Neuronal stem cell (in vitro differentiated cells): ENCODE results near the gene HBM.

Experiments
- DNase-seq: peaks from one replicate; pipeline ENCODE4 v3.0.0-alpha.2; 2013; ENCODE audit warnings: low spot score
- H2AFZ ChIP-seq: one replicate; pipeline ENCODE4 v1.6.1; 2013; ENCODE audit warnings: mild to moderate bottlenecking, low read length, inconsistent platforms
- H2AK5ac ChIP-seq: 2 replicates; pipeline ENCODE4 v1.6.1; 2013; ENCODE audit warnings: low read depth, mild to moderate bottlenecking, inconsistent platforms, low read length, moderate library complexity, mixed read lengths
- H2BK120ac ChIP-seq: 2 replicates; pipeline ENCODE4 v1.6.1; 2013; ENCODE audit warnings: low read depth, mild to moderate bottlenecking, inconsistent platforms, low read length, moderate library complexity, mixed read lengths
- H2BK12ac ChIP-seq: one replicate; pipeline ENCODE4 v1.6.1; 2013; ENCODE audit warnings: low read length, inconsistent platforms
- H2BK15ac ChIP-seq: 2 replicates; pipeline ENCODE4 v1.6.1; 2013; ENCODE audit warnings: mild to moderate bottlenecking, low read length, inconsistent platforms, mixed read lengths
- H2BK5ac ChIP-seq: one replicate; pipeline ENCODE4 v1.6.1; 2013; ENCODE audit warnings: inconsistent platforms, mild to moderate bottlenecking, low read length, moderate library complexity
- H3K14ac ChIP-seq: one replicate; pipeline ENCODE4 v1.6.1; 2013; ENCODE audit warnings: low read length, inconsistent platforms
- H3K18ac ChIP-seq: 2 replicates; pipeline ENCODE4 v1.6.1; 2013; ENCODE audit warnings: low read length, inconsistent platforms
- H3K23ac ChIP-seq: 2 replicates; pipeline ENCODE4 v1.6.1; 2013; ENCODE audit warnings: low read depth, mild to moderate bottlenecking, mixed read lengths, low read length, inconsistent platforms; ENCODE audit not compliant: poor library complexity
- H3K27ac ChIP-seq: replicated peaks from 3 replicates; pipeline ENCODE4 v1.5.1; 2013; ENCODE audit warnings: low read length, inconsistent platforms
- H3K27me3 ChIP-seq, 3 experiments: 2 replicates each; pipeline ENCODE4 v1.6.1; 2013; ENCODE audit warnings: low read length in 3 of 3, mild to moderate bottlenecking in 2 of 3, inconsistent platforms in 1 of 3, low read depth in 1 of 3, mixed read lengths in 1 of 3, moderate library complexity in 1 of 3; ENCODE audit not compliant: control insufficient read depth in 3 of 3, insufficient read depth in 3 of 3
- H3K36me3 ChIP-seq, 2 donors: replicated peaks in 1 of 2; 2 replicates each; pipeline ENCODE4 v1.6.1; 2013; ENCODE audit warnings: low read length in 2 of 2; ENCODE audit not compliant: control insufficient read depth in 2 of 2, insufficient read depth in 2 of 2
- H3K4ac ChIP-seq: 2 replicates; pipeline ENCODE4 v1.6.1; 2013; ENCODE audit warnings: inconsistent platforms, mild to moderate bottlenecking, low read length, moderate library complexity
- H3K4me1 ChIP-seq, 2 donors: 1 replicate in 1 of 2; 2 replicates in 1 of 2; pipeline ENCODE4 v1.6.1; 2013; ENCODE audit warnings: low read length in 2 of 2, low read depth in 1 of 2; ENCODE audit not compliant: control insufficient read depth in 2 of 2, insufficient read depth in 1 of 2
- H3K4me2 ChIP-seq: one replicate; pipeline ENCODE4 v1.6.1; 2013; ENCODE audit warnings: mild to moderate bottlenecking, low read length, inconsistent platforms; ENCODE audit not compliant: insufficient read depth, poor library complexity, severe bottlenecking
- H3K4me3 ChIP-seq, 2 donors: 2 replicates each; pipeline ENCODE4 v1.5.1; 2013; ENCODE audit warnings: low read length in 2 of 2, mild to moderate bottlenecking in 2 of 2, inconsistent platforms in 1 of 2, moderate library complexity in 1 of 2
- H3K79me1 ChIP-seq: one replicate; pipeline ENCODE4 v1.6.1; 2013; ENCODE audit warnings: low read depth, mild to moderate bottlenecking, inconsistent platforms, low read length, moderate library complexity
- H3K9ac ChIP-seq: one replicate; pipeline ENCODE4 v1.6.1; 2013; ENCODE audit warnings: mild to moderate bottlenecking, low read depth, low read length, inconsistent platforms; ENCODE audit not compliant: poor library complexity
- H3K9me3 ChIP-seq, 2 donors: replicated peaks in 1 of 2; 2 replicates each; pipeline versions ENCODE3 to v1.6.1; 2013; ENCODE audit warnings: low read length in 2 of 2, mild to moderate bottlenecking in 2 of 2, inconsistent platforms in 1 of 2, low read depth in 1 of 2, mixed read lengths in 1 of 2, moderate library complexity in 1 of 2; ENCODE audit not compliant: control insufficient read depth in 2 of 2, insufficient read depth in 1 of 2
- H4K8ac ChIP-seq: one replicate; pipeline ENCODE4 v1.6.1; 2013; ENCODE audit warnings: low read depth, mild to moderate bottlenecking, inconsistent platforms, low read length, moderate library complexity
- H4K91ac ChIP-seq: one replicate; pipeline ENCODE4 v1.6.1; 2013; ENCODE audit warnings: low read length, low read depth, mild to moderate bottlenecking, inconsistent platforms; ENCODE audit not compliant: poor library complexity
- WGBS, 2 donors: extraction: QIAGEN DNeasy Blood & Tissue Kit; methylation state at CpG; one replicate each; pipeline ENCODE4 v1.1.7; 2013; ENCODE audit warnings: missing lambda C conversion rate in 2 of 2, mixed read lengths in 1 of 2; ENCODE audit not compliant: insufficient read length in 2 of 2, insufficient replicate concordance in 1 of 2; ENCODE audit errors: extremely low coverage in 2 of 2; 5-methylcytosine and 5-hydroxymethylcytosine counted together

The HBM gene

GRCh38 chr16:144797-145252 is 21.0 kb upstream of the HBM start:
- H3K27me3 ChIP-seq, result peaks cover 0 to 20% (median 4%) of the 10 kb centered on the region in 3 experiments
- no peak overlapping the region for H2AK5ac ChIP-seq
- no peak overlapping the region for H4K8ac ChIP-seq
- DNase-seq, result no peak
- no peak overlapping the region for H3K23ac ChIP-seq
- H2BK5ac ChIP-seq, result no peak overlapping the region
- no peak overlapping the region for H3K4me2 ChIP-seq
- H3K4me1 ChIP-seq, result peaks cover 0 to 7% of the 10 kb centered on the region in 2 donors
- H2BK15ac ChIP-seq, result no peak overlapping the region
- H3K79me1 ChIP-seq, result no peaks in the 10 kb centered on the region
- H2BK120ac ChIP-seq, result no peak overlapping the region
- WGBS, 2 donors, result no CpG with 5 or more reads among the region's 14 CpGs
- H3K9me3 ChIP-seq, result no peaks in the 10 kb centered on the region
- no peak overlapping the region for H3K27ac ChIP-seq
- H3K4me3 ChIP-seq, result no peak overlapping the region
- no peak overlapping the region for H3K4ac ChIP-seq
- no peak overlapping the region for H4K91ac ChIP-seq
- H3K36me3 ChIP-seq, result no peaks in the 10 kb centered on the region
- H2BK12ac ChIP-seq, result no peak overlapping the region
- H3K18ac ChIP-seq, result no peak overlapping the region
- no peak overlapping the region for H3K14ac ChIP-seq
- H2AFZ ChIP-seq, result no peak overlapping the region
- no peak overlapping the region for H3K9ac ChIP-seq

- Histone ChIP-seq H3K4me2 (no peak overlapping the region), H4K91ac (no peak overlapping the region), H3K27me3 (peaks cover 0 to 32% (median 4%) of the 10 kb centered on the region in 3 experiments), H3K27ac (no peak overlapping the region), H2AFZ (no peak overlapping the region), H2AK5ac (no peak overlapping the region), H3K18ac (no peak overlapping the region), H3K4ac (no peak overlapping the region), H3K36me3 (no peaks in the 10 kb centered on the region), H3K9me3 (no peaks in the 10 kb centered on the region), H3K23ac (no peak overlapping the region), H4K8ac (no peak overlapping the region), H3K4me3 (no peak overlapping the region), H3K9ac (no peak overlapping the region), H3K14ac (no peak overlapping the region), H2BK15ac (no peak overlapping the region), H2BK120ac (no peak overlapping the region), H2BK12ac (no peak overlapping the region), H3K4me1 (peaks cover 0 to 7% of the 10 kb centered on the region in 2 donors), H2BK5ac (no peak overlapping the region), H3K79me1 (no peaks in the 10 kb centered on the region)
- DNase-seq, result no peak
- WGBS, 2 donors, result no CpG with 5 or more reads among the region's 2 CpGs
Measured at GRCh38 chr16:146646-147045, 19.1 kb upstream of the HBM start.

GRCh38 chr16:149024-149660 is 16.6 kb upstream of the HBM start:
- no peak overlapping the region for H2BK5ac ChIP-seq
- H2AK5ac ChIP-seq, result no peak overlapping the region
- H3K4me2 ChIP-seq, result no peak overlapping the region
- peaks cover 0 to 45% (median 8%) of the 10 kb centered on the region in 3 experiments for H3K27me3 ChIP-seq
- no peak overlapping the region for H2BK120ac ChIP-seq
- H3K4me1 ChIP-seq, result no peaks in the 10 kb centered on the region
- peak overlapping the region; percentile 32 for H3K23ac ChIP-seq
- H3K18ac ChIP-seq, result no peak overlapping the region
- H2AFZ ChIP-seq, result no peak overlapping the region
- no peak overlapping the region for H4K91ac ChIP-seq
- no peak overlapping the region for H2BK15ac ChIP-seq
- no peak overlapping the region for H3K14ac ChIP-seq
- no peaks in the 10 kb centered on the region for H3K9me3 ChIP-seq
- no peak for DNase-seq
- no peak overlapping the region for H3K27ac ChIP-seq
- H4K8ac ChIP-seq, result no peak overlapping the region
- H3K4me3 ChIP-seq, result no peak overlapping the region
- no peaks in the 10 kb centered on the region for H3K79me1 ChIP-seq
- H3K9ac ChIP-seq, result no peak overlapping the region
- no peaks in the 10 kb centered on the region for H3K36me3 ChIP-seq
- WGBS, 2 donors, result no CpG with 5 or more reads among the region's 9 CpGs
- H3K4ac ChIP-seq, result no peak overlapping the region
- H2BK12ac ChIP-seq, result no peak overlapping the region

- peaks cover 0 to 2% of the 10 kb centered on the region in 2 donors for H3K9me3 ChIP-seq
- H2BK5ac ChIP-seq, result no peak within 1 kb of the TSS
- H3K4me1 ChIP-seq, result peaks cover 4 to 7% of the 10 kb centered on the region in 2 donors
- H3K79me1 ChIP-seq, result no peaks in the 10 kb centered on the region
- no peak within 1 kb of the TSS for H4K8ac ChIP-seq
- no peak within 1 kb of the TSS for H3K9ac ChIP-seq
- no CpG with 5 or more reads among the region's 17 CpGs for WGBS, 2 donors
- H3K14ac ChIP-seq, result no peak within 1 kb of the TSS
- H2AK5ac ChIP-seq, result no peak within 1 kb of the TSS
- H3K23ac ChIP-seq, result peak within 1 kb of the TSS; percentile 16
- no peak within 1 kb of the TSS for H2AFZ ChIP-seq
- no peaks in the 10 kb centered on the region for H3K36me3 ChIP-seq
- H2BK120ac ChIP-seq, result no peak within 1 kb of the TSS
- H4K91ac ChIP-seq, result no peak within 1 kb of the TSS
- no peak within 1 kb of the TSS for H3K18ac ChIP-seq
- no peak for DNase-seq
- H3K27me3 ChIP-seq, result peaks cover 7 to 68% (median 30%) of the 10 kb centered on the region in 3 experiments
- H2BK15ac ChIP-seq, result no peak within 1 kb of the TSS
- no peak within 1 kb of the TSS for H3K4ac ChIP-seq
- no peak within 1 kb of the TSS for H3K27ac ChIP-seq
- H3K4me3 ChIP-seq, result no peak within 1 kb of the TSS
- no peak within 1 kb of the TSS for H3K4me2 ChIP-seq
- H2BK12ac ChIP-seq, result no peak within 1 kb of the TSS
Measured at GRCh38 chr16:152141-153128, 13.3 kb upstream of the HBM start, which contains the start of gene HBZ. Gene HBZ, plus strand, starts transcription at chr16:152644. Its CDS starts 266 bp downstream, at chr16:152910.
